Glutamatergic neuron (in vitro differentiated cells): ENCODE measurements around the gene ZBTB7C. TPM values are rescaled to one million over a fixed set of nuclear protein-coding genes. Genes with fewer than 3 reads are reported as not detected.

Experiments used
- DNase-seq: peaks from one replicate; pipeline ENCODE4 v3.0.0; 2022
- H3K27ac Mint-ChIP-seq: one replicate; pipeline ENCODE4 v1.8.0; 2020; ENCODE audit warnings: mild to moderate bottlenecking, mixed read lengths, inconsistent platforms; ENCODE audit not compliant: unreplicated experiment
- H3K27me3 Mint-ChIP-seq: one replicate; pipeline ENCODE4 v1.8.0; 2020; ENCODE audit warnings: mild to moderate bottlenecking, moderate library complexity, mixed read lengths, inconsistent platforms; ENCODE audit not compliant: unreplicated experiment
- H3K36me3 Mint-ChIP-seq: one replicate; pipeline ENCODE4 v1.8.0; 2020; ENCODE audit warnings: mild to moderate bottlenecking, mixed read lengths, inconsistent platforms; ENCODE audit not compliant: unreplicated experiment
- H3K4me1 Mint-ChIP-seq: one replicate; pipeline ENCODE4 v1.8.0; 2020; ENCODE audit warnings: mild to moderate bottlenecking, low read depth, mixed read lengths, inconsistent platforms; ENCODE audit not compliant: unreplicated experiment
- H3K4me3 Mint-ChIP-seq: one replicate; pipeline ENCODE4 v1.8.0; 2020; ENCODE audit warnings: mild to moderate bottlenecking, mixed read lengths, inconsistent platforms; ENCODE audit not compliant: unreplicated experiment
- H3K9me3 Mint-ChIP-seq: one replicate; pipeline ENCODE4 v1.8.0; 2020; ENCODE audit warnings: mild to moderate bottlenecking, moderate library complexity, mixed read lengths, inconsistent platforms; ENCODE audit not compliant: unreplicated experiment
- total RNA-seq: library from RNA; stranded (reverse); fragmentation: NEBNext Ultra II Directional; extraction: Animal tissue kit (Norgen Biotek cat#: 25700); gene quantifications from one replicate; pipeline ENCODE4 v1.2.1, GENCODE V29; 2021; ENCODE audit not compliant: unreplicated experiment
- TF ChIP-seq, protein P1 (sequence below): fragments of 200-600 bp; sonication (generic); IDR thresholded peaks from one replicate; pipeline ENCODE4 v1.5.0; 2021; ENCODE audit not compliant: partially characterized antibody, unreplicated experiment

Gene ZBTB7C
- total RNA-seq, 1 donor from 2014 or later: 10.6 TPM

GRCh38 chr18:48325115-48325665 lies 84.0 kb downstream of the ZBTB7C start:
- Mint-ChIP-seq H3K4me1 (peaks cover 23% of the 10 kb centered on the region), H3K36me3 (peaks cover 3% of the 10 kb centered on the region), H3K9me3 (peaks cover 3% of the 10 kb centered on the region), H3K27me3 (peaks cover 4% of the 10 kb centered on the region), H3K27ac (no peak overlapping the region), H3K4me3 (no peak overlapping the region)
- no peak for DNase-seq
- TF ChIP-seq, protein P1, sequence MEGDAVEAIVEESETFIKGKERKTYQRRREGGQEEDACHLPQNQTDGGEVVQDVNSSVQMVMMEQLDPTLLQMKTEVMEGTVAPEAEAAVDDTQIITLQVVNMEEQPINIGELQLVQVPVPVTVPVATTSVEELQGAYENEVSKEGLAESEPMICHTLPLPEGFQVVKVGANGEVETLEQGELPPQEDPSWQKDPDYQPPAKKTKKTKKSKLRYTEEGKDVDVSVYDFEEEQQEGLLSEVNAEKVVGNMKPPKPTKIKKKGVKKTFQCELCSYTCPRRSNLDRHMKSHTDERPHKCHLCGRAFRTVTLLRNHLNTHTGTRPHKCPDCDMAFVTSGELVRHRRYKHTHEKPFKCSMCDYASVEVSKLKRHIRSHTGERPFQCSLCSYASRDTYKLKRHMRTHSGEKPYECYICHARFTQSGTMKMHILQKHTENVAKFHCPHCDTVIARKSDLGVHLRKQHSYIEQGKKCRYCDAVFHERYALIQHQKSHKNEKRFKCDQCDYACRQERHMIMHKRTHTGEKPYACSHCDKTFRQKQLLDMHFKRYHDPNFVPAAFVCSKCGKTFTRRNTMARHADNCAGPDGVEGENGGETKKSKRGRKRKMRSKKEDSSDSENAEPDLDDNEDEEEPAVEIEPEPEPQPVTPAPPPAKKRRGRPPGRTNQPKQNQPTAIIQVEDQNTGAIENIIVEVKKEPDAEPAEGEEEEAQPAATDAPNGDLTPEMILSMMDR: no peak

- peaks cover 3% of the 10 kb centered on the region for H3K9me3 Mint-ChIP-seq
- H3K27ac Mint-ChIP-seq: no peak overlapping the region
- DNase-seq: no peak
- peaks cover 29% of the 10 kb centered on the region for H3K4me1 Mint-ChIP-seq
- TF ChIP-seq, protein P1: no peak
- no peak overlapping the region for H3K4me3 Mint-ChIP-seq
- H3K27me3 Mint-ChIP-seq: peaks cover 7% of the 10 kb centered on the region
- H3K36me3 Mint-ChIP-seq: peaks cover 8% of the 10 kb centered on the region
Observed at GRCh38 chr18:48324651-48325050, 84.5 kb downstream of the ZBTB7C start.

DNA sequence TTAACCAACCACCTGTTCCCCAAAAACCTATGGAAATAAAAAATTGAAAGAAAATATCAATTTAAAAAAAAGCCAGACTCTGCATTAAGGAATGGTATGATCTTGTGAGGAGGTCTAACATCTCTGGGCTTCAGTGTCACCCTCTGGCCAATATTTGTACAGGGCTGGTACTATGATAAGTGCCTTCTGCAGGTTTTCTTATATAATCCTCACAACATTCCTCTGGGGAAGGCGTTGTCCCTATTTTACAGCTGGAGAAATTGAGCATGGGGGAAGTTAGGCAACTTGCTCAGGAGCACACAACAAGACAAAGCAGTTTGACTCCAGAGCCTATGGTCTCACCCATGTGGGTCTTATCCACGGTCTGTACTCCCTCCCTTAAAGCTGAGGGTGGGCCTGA lies 86.0 kb downstream of the ZBTB7C start:
- Mint-ChIP-seq H3K36me3 (peaks cover 8% of the 10 kb centered on the region), H3K27me3 (peaks cover 8% of the 10 kb centered on the region), H3K4me3 (no peak overlapping the region), H3K4me1 (peaks cover 26% of the 10 kb centered on the region), H3K9me3 (peaks cover 3% of the 10 kb centered on the region), H3K27ac (no peak overlapping the region)
- no peak for DNase-seq
- TF ChIP-seq, protein P1: no peak

- Mint-ChIP-seq H3K9me3 (peaks cover 3% of the 10 kb centered on the region), H3K4me1 (peaks cover 26% of the 10 kb centered on the region), H3K36me3 (peaks cover 8% of the 10 kb centered on the region), H3K27ac (peak overlapping the region; percentile 16), H3K4me3 (no peak overlapping the region), H3K27me3 (peaks cover 3% of the 10 kb centered on the region)
- TF ChIP-seq, protein P1: no peak
- no peak for DNase-seq
Observed at GRCh38 chr18:48321536-48321935, 87.6 kb downstream of the ZBTB7C start.

GRCh38 chr18:48321121-48321520 lies 88.1 kb downstream of the ZBTB7C start:
- Mint-ChIP-seq H3K4me3 (no peak overlapping the region), H3K27me3 (peaks cover 3% of the 10 kb centered on the region), H3K9me3 (peaks cover 3% of the 10 kb centered on the region), H3K27ac (no peak overlapping the region), H3K36me3 (peaks cover 8% of the 10 kb centered on the region), H3K4me1 (peaks cover 26% of the 10 kb centered on the region)
- TF ChIP-seq, protein P1: no peak
- DNase-seq: no peak
